AG09319 (cell line): Measurements from ENCODE around the gene ISG20L2.

Experiments
- DNase-seq: peaks from one replicate; pipeline ENCODE4 v3.0.0-alpha.2; 2010; ENCODE audit warnings: low read depth; ENCODE audit errors: extremely low read depth
- CTCF ChIP-seq: IDR thresholded peaks from 2 replicates; pipeline ENCODE4 v1.5.1; 2011; ENCODE audit warnings: low read depth, mild to moderate bottlenecking, inconsistent platforms, low read length, moderate library complexity

ISG20L2 gene

GRCh38 chr1:156694690-156694962 lies 33.9 kb downstream of the ISG20L2 start:
- no peak for TF ChIP-seq CTCF
- DNase-seq: no peak

- no peak for DNase-seq
- no peak for TF ChIP-seq CTCF
Observed at GRCh38 chr1:156693848-156694689, 34.5 kb downstream of the ISG20L2 start.

- no peak for TF ChIP-seq CTCF
- no peak for DNase-seq
Observed at GRCh38 chr1:156692925-156693847, 35.4 kb downstream of the ISG20L2 start.

- DNase-seq: no peak
- no peak for TF ChIP-seq CTCF
Observed at GRCh38 chr1:156692441-156692924, 36.1 kb downstream of the ISG20L2 start.

- DNase-seq: no peak
- TF ChIP-seq CTCF: peak; percentile 28
Observed at GRCh38 chr1:156691665-156692440, 36.7 kb downstream of the ISG20L2 start.

GRCh38 chr1:156691191-156691590 lies 37.4 kb downstream of the ISG20L2 start:
- no peak for TF ChIP-seq CTCF
- no peak for DNase-seq
